Transverse colon (tissue), 4 donors: ENCODE data around the gene AP3S1.

Experiments
- POLR2A ChIP-seq: fragments of 450-650 bp; IDR thresholded peaks from one replicate; pipeline ENCODE4 v1.6.1; 2016; ENCODE audit warnings: antibody characterized with exemption, mild to moderate bottlenecking, moderate library complexity
- POLR2AphosphoS5 ChIP-seq, 3 donors: sonication (generic); formaldehyde crosslinking; IDR thresholded peaks; one replicate each; pipeline ENCODE4 v1.6.1; 2016; ENCODE audit warnings: antibody characterized with exemption in 3 of 3
- TF ChIP-seq, protein P1 (sequence below), 5 experiments: fragments of 200-600 bp in 3 of 5; fragments of 450-650 bp in 2 of 5; sonication (generic) in 3 of 5; IDR thresholded peaks; 1 replicate in 2 of 5; 2 replicates in 3 of 5; pipeline ENCODE4 v1.5.1; 2016 to 2017; ENCODE audit warnings: antibody characterized with exemption in 5 of 5, inconsistent platforms in 3 of 5, mild to moderate bottlenecking in 2 of 5, moderate library complexity in 1 of 5

- no peak for TF ChIP-seq POLR2AphosphoS5 (IDR thresholded peaks at IDR 0.05)
- TF ChIP-seq, protein P1, sequence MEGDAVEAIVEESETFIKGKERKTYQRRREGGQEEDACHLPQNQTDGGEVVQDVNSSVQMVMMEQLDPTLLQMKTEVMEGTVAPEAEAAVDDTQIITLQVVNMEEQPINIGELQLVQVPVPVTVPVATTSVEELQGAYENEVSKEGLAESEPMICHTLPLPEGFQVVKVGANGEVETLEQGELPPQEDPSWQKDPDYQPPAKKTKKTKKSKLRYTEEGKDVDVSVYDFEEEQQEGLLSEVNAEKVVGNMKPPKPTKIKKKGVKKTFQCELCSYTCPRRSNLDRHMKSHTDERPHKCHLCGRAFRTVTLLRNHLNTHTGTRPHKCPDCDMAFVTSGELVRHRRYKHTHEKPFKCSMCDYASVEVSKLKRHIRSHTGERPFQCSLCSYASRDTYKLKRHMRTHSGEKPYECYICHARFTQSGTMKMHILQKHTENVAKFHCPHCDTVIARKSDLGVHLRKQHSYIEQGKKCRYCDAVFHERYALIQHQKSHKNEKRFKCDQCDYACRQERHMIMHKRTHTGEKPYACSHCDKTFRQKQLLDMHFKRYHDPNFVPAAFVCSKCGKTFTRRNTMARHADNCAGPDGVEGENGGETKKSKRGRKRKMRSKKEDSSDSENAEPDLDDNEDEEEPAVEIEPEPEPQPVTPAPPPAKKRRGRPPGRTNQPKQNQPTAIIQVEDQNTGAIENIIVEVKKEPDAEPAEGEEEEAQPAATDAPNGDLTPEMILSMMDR (IDR thresholded peaks at IDR 0.05), result no peak
- TF ChIP-seq POLR2A, result no peak
These were observed 15.3 kb downstream of the AP3S1 start for GRCh38 chr5:115857057-115857479.
